GM21390 (cell line): ENCODE results near the gene ZBTB16.

Experiments used
- ATAC-seq: cut with Tn5 transposase; IDR thresholded peaks from one replicate; pipeline ENCODE4 v1.9.1; 2021; ENCODE audit not compliant: unreplicated experiment

Gene ZBTB16

GRCh38 chr11:114148013-114148382 is 88.5 kb downstream of the ZBTB16 start:
- ATAC-seq = no peak

- no peak for ATAC-seq
These were observed 90.3 kb downstream of the ZBTB16 start for GRCh38 chr11:114149689-114150407.

- ATAC-seq = no peak
These were observed 91.2 kb downstream of the ZBTB16 start for GRCh38 chr11:114150671-114151070.

GRCh38 chr11:114151631-114152030 is 92.1 kb downstream of the ZBTB16 start:
- ATAC-seq = no peak

GRCh38 chr11:114152162-114152561 is 92.7 kb downstream of the ZBTB16 start:
- no peak for ATAC-seq

GRCh38 chr11:114152785-114153184 is 93.3 kb downstream of the ZBTB16 start:
- no peak for ATAC-seq

GRCh38 chr11:114153224-114153623 is 93.7 kb downstream of the ZBTB16 start:
- ATAC-seq = no peak

GRCh38 chr11:114154271-114155047 is 94.9 kb downstream of the ZBTB16 start:
- no peak for ATAC-seq

- no peak for ATAC-seq
These were observed 95.6 kb downstream of the ZBTB16 start for GRCh38 chr11:114155116-114155515.

GRCh38 chr11:114156131-114156581 is 96.6 kb downstream of the ZBTB16 start:
- ATAC-seq = no peak

GRCh38 chr11:114156782-114157181 is 97.3 kb downstream of the ZBTB16 start:
- no peak for ATAC-seq

- ATAC-seq = no peak
These were observed 98.1 kb downstream of the ZBTB16 start for GRCh38 chr11:114157476-114158050.

- no peak for ATAC-seq
These were observed 98.9 kb downstream of the ZBTB16 start for GRCh38 chr11:114158421-114158820.

GRCh38 chr11:114158886-114159285 is 99.4 kb downstream of the ZBTB16 start:
- no peak for ATAC-seq

GRCh38 chr11:114159320-114159719 is 99.8 kb downstream of the ZBTB16 start:
- no peak for ATAC-seq

GRCh38 chr11:114159802-114160632 is 100.5 kb downstream of the ZBTB16 start:
- ATAC-seq = peak; percentile 92

- no peak for ATAC-seq
These were observed 101.4 kb downstream of the ZBTB16 start for GRCh38 chr11:114160894-114161293.

GRCh38 chr11:114161486-114162250 is 102.2 kb downstream of the ZBTB16 start:
- no peak for ATAC-seq

GRCh38 chr11:114162719-114163123 is 103.2 kb downstream of the ZBTB16 start:
- ATAC-seq = no peak

- no peak for ATAC-seq
These were observed 103.7 kb downstream of the ZBTB16 start for GRCh38 chr11:114163229-114163631.
